Omental fat pad (tissue), 4 donors: ENCODE measurements around the gene MAP3K7CL. TPM values are rescaled to one million over a fixed set of nuclear protein-coding genes. Genes with fewer than 3 reads are reported as not detected.
A peak's percentile ranks its signal among the peaks of the same experiment; 100 is the strongest.

Experiments used
- ATAC-seq: fragments of 150-250 bp; one replicate; pipeline ENCODE4 v1.9.1; 2016; ENCODE audit warnings: mild to moderate bottlenecking, moderate library complexity; ENCODE audit not compliant: low FRiP score
- DNase-seq: peaks from one replicate; pipeline ENCODE4 v3.0.0-alpha.2; 2019; ENCODE audit warnings: low spot score
- CTCF ChIP-seq, 3 donors: fragments of 450-650 bp; IDR thresholded peaks; one replicate each; pipeline ENCODE4 v1.5.1; 2016 to 2017; ENCODE audit warnings: antibody characterized with exemption in 3 of 3, mild to moderate bottlenecking in 3 of 3, moderate library complexity in 2 of 3
- total RNA-seq, 4 donors: library from RNA; depleted of rRNA; stranded (reverse); fragments of >200 nt; gene quantifications; one replicate each; pipeline ENCODE4 v1.1.0, GENCODE V29; 2016

The MAP3K7CL gene
- total RNA-seq, 4 donors from 2014 or later: 5.1 to 7.1 (median 5.9) TPM

DNA sequence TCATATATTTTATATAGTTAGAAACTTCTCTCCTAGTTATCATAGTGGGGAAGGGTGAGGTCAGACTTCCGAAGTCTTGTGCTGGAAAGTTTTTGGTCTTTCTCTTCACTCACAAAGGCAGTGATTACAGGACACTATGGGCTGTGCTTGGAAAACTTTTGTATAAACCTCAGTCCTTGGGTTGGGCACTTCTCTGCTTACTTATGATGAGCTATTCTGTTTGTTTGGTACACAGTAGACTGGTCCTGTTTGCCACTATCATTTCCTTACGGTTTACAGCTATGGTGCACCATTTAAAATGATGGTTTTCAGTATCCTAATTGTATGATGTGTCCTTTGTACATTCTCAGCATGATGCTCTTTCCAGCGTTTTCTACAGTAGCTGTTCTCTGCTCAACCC is 75.5 kb downstream of the MAP3K7CL start:
- no peak for DNase-seq
- ATAC-seq: no peak
- TF ChIP-seq CTCF (IDR thresholded peaks at IDR 0.05): no peak

DNA sequence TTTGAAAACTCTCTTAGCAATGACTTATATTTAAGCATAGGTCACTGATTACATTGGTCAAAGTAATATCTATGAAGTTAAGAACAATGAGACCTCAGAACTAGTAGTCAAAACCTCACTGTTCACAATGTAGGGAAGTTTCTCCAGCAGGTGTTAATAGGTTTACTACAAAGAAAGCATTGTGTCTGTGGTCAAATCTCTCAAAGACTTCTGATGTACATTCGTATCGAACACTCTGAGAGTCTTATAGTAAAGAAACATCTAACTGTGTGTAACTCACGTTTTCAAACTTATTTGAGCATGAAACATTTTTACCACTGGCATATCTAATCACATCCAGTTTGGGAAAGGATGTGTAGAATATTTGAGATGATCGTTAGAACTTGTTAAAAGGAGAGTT is 76.0 kb downstream of the MAP3K7CL start:
- ATAC-seq: no peak
- TF ChIP-seq CTCF (IDR thresholded peaks at IDR 0.05): no peak
- no peak for DNase-seq

DNA sequence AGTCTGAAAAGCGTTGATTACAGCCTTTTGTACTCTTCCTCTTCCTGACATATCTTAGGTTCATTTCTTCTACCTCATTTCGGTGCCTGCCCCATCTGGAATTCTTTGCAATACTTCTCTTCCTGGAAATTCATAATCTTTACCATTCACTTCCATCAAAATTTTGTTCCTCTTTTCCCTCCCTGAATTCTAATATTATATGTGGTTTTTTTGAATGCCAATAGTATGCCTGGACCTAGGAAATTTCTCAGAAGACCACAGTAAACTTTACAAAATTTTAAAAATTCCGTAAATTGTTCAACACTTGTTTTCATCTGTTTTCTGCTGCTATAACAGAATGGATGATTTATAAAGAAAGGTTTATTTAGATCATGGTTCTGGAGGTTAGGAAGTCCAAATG is 76.8 kb downstream of the MAP3K7CL start:
- ATAC-seq: no peak
- no peak for DNase-seq
- TF ChIP-seq CTCF (IDR thresholded peaks at IDR 0.05): no peak

GRCh38 chr21:29208044-29208681 is 77.7 kb downstream of the MAP3K7CL start:
- DNase-seq (no peak), ATAC-seq (no peak)
- no peak for TF ChIP-seq CTCF (IDR thresholded peaks at IDR 0.05)

DNA sequence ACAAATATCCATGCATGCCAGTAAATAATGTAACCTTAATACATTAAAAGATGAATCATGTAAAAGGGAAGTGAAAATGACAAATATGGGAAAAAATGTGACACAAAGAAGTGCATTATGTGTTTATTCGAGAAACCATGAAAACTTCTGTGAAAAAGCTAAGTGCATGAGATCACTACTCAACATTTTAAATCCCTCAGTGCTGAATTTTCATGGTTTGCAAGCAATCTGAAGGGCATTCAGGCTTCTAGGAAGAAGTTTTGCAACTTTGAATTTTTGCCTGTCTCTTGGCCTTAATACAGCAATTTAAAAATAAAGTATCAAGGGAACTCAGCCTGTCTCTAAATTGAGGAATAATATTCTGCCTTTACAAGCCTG is 78.2 kb downstream of the MAP3K7CL start:
- ATAC-seq (peak; percentile 88), DNase-seq (no peak)
- TF ChIP-seq CTCF (IDR thresholded peaks at IDR 0.05): no peak

GRCh38 chr21:29209696-29210095 is 79.3 kb downstream of the MAP3K7CL start:
- DNase-seq (no peak), ATAC-seq (no peak)
- TF ChIP-seq CTCF (IDR thresholded peaks at IDR 0.05): no peak

DNA sequence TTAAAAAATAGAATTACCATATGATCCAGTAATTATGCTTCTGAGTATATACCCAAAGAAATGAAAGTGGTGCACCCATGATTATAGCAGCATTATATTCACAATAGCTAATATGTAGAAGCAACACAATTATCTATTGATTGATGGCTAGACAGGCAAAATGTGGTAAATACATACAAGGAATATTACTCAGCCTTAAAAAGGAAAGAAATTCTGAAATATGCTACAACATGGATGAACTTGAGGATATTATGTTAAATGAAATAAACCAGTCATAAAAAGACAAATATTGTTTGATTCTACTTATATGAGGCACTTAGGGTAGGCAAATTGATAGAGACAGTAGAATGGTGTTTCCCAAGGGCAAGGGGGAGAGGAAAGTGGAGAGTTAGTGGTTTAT is 80.8 kb downstream of the MAP3K7CL start:
- no peak for TF ChIP-seq CTCF (IDR thresholded peaks at IDR 0.05)
- ATAC-seq (no peak), DNase-seq (no peak)
